ENCODE results near the gene CCDC89.

DNA sequence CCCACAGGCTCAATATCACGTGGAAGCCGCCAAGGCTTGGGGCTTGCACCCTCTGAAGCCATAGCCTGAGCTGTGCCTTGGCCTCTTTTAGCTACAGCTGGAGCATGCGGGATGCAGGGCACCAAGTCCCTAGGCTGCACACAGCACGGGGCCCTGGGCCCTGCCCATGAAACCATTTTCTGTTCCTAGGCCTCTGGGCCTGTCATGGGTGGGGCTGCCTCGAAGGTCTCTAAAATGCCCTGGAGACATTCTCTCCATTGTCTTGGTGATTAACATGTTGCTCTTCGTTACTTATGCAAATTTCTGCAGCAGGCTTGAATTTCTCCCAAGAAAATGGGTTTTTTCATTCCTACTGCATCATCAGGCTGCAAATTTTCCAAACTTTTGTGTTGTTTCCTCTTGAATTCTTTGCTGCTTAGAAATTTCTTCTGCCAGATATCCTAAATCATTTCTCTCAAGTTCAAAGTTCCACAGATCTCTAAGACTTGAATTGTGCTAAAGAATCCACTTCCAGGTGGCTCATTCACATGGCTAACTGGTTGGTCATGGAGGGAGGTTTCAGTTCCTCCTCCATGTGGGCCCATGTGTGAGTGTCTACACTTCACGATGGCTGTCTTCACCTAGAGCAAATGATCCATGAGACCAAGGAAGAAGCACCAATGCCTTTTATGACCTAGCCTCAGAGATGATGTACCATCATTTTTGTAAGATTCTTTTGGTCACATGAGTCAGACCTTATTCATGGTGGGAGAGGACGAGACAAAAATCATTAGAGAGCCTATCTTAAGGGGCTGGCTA lies 13.7 kb downstream of the CCDC89 start:
- TF ChIP-seq, protein P1, sequence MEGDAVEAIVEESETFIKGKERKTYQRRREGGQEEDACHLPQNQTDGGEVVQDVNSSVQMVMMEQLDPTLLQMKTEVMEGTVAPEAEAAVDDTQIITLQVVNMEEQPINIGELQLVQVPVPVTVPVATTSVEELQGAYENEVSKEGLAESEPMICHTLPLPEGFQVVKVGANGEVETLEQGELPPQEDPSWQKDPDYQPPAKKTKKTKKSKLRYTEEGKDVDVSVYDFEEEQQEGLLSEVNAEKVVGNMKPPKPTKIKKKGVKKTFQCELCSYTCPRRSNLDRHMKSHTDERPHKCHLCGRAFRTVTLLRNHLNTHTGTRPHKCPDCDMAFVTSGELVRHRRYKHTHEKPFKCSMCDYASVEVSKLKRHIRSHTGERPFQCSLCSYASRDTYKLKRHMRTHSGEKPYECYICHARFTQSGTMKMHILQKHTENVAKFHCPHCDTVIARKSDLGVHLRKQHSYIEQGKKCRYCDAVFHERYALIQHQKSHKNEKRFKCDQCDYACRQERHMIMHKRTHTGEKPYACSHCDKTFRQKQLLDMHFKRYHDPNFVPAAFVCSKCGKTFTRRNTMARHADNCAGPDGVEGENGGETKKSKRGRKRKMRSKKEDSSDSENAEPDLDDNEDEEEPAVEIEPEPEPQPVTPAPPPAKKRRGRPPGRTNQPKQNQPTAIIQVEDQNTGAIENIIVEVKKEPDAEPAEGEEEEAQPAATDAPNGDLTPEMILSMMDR (IDR thresholded peaks at IDR 0.05): no peak
- no peak for TF ChIP-seq POLR2A (IDR thresholded peaks at IDR 0.05)
- no peak for TF ChIP-seq POLR2AphosphoS5 (IDR thresholded peaks at IDR 0.05)
- no peak for TF ChIP-seq EP300 (IDR thresholded peaks at IDR 0.05)
